DMS 273 (cell line): Measurements from ENCODE around the gene DNPEP.
"Not testable (repeated sequence)": the region's sequence is repeated elsewhere in the genome, so short reads cannot be mapped to it uniquely, and the experiment has no call there.

Source experiments
- DNase-seq: peaks from one replicate; lab custom pipeline; 2025; ENCODE audit not compliant: unreplicated experiment; lab: John Stamatoyannopoulos, UW

Gene DNPEP

DNA sequence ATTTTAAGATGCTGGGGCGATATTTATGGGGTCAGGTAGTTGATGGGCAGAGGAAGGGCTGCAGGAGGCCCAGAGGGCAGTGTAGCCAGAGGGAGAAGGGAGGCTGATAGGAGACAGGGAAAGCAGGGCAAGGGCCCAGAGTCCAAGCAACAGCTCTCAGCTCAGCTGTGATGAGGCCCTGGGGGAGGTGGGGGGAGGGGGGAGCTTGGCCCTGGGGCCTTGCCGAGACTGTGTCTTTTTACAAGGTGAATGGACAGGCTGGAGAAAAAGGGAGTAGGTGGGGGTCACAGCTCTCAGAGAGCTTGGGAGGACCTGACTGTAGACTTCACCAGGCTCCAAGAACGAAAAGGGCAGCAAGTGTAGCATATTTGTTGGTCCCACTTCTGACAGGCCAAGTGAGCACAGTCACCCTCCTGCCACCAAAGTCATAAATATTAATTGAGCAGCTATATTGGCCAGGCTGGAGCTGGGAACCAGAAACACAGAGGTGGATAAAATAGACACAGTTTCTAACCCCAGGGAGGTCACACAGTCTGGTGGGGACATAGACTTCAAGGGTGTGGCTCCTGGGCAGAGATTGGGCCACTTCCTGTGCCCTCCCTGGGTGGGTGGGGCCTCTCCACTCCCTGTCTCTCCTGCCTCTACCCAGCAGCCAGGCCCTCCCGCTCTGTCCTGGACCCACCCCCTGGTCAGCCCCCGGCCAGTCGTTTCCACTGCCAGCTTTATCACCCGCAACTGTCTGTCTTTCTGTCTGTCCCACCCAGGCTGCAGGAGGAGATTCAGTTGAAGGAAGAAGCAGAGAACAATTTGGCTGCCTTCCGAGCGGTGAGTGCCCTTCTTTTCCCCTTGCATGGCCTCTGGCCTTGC, 31.9 kb upstream of the DNPEP start:
- DNase-seq, result no peak

- DNase-seq, result no peak
These were observed 31.3 kb upstream of the DNPEP start for GRCh38 chr2:219419012-219419324.

DNA sequence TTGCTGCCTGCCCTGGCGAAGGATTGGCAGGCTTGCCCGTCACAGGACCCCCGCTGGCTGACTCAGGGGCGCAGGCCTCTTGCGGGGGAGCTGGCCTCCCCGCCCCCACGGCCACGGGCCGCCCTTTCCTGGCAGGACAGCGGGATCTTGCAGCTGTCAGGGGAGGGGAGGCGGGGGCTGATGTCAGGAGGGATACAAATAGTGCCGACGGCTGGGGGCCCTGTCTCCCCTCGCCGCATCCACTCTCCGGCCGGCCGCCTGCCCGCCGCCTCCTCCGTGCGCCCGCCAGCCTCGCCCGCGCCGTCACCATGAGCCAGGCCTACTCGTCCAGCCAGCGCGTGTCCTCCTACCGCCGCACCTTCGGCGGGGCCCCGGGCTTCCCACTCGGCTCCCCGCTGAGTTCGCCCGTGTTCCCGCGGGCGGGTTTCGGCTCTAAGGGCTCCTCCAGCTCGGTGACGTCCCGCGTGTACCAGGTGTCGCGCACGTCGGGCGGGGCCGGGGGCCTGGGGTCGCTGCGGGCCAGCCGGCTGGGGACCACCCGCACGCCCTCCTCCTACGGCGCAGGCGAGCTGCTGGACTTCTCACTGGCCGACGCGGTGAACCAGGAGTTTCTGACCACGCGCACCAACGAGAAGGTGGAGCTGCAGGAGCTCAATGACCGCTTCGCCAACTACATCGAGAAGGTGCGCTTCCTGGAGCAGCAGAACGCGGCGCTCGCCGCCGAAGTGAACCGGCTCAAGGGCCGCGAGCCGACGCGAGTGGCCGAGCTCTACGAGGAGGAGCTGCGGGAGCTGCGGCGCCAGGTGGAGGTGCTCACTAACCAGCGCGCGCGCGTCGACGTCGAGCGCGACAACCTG, 30.7 kb upstream of the DNPEP start, which contains the start of gene DES:
Gene DES (plus strand): TSS at position 223 of the 857 bp plus-strand sequence. CDS start 86 bp downstream, at position 309.
- no peak for DNase-seq

- DNase-seq, result peak; percentile 54
These were observed 29.7 kb upstream of the DNPEP start for GRCh38 chr2:219417374-219417773.

DNA sequence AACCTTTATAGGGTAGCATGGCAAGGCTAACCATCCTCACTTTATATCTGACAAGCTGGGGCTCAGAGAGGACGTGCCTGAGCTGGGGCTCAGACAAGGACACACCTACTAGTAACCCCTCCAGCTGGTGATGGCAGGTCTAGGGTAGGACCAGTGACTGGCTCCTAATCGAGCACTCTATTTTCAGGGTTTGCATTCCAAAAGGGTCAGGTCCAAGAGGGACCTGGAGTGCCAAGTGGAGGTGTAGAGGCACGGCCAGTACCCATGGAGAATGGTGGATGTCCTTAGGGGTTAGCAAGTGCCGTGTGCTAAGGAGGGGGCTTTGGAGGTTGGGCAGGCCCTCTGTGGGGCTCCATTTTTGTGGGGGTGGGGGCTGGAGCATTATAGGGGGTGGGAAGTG, 29.2 kb upstream of the DNPEP start:
- DNase-seq, result no peak

DNA sequence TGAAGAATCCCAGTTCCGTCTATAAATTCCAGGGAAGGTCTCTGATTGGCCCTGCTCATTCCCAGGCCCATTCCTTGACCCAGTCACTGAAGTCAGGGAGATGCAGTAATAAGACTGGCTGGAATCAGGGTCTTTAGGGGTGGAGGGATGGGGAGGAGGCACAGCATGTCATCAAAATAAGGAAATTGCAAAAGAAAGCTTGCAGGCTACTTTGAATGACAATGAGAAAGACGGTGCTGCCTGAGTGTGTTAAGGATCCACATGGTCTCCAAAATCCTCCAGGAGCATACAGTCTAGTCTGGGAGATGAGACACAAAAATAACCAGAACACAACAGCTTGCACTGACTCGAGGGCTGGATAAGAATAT, 28.5 kb upstream of the DNPEP start:
- no peak for DNase-seq

DNA sequence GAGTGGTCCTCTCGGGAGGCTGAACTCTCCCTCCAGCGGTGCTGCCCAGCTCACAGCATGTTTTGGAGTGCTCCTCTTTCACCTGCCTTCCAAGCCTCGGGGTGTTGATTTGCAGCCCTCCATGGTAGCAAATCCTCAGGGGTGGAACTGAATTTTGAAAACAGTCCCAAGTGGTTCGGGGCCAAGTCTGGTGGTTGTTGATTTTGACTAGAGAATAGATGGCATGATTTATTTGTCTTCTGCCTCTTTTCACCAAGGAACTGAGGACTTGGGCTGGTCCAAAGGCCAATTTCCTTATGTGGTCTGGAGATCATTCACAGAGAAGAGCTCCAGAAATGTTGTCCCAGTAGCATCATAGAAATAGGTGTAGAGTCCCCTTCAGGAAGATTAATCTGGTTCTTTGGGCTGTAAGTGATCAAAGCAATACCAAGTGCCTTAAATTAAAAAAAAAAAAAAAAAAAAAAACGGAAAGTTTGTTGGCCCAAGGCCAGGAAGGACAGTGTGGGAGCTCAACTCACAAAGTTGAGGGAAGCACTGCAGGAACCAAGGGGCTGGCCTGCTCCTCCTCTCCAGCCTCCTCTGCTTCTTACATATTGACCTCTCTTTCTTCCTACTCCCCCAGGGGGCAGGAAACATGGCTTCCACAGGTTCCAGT, 28.0 kb upstream of the DNPEP start:
- DNase-seq, result no peak

- no peak for DNase-seq
These were observed 27.1 kb upstream of the DNPEP start for GRCh38 chr2:219414857-219415256.

GRCh38 chr2:219410390-219410789, 22.7 kb upstream of the DNPEP start:
- DNase-seq, result no peak

- DNase-seq, result no peak
These were observed 21.9 kb upstream of the DNPEP start for GRCh38 chr2:219409619-219410018.

- DNase-seq, result no peak
These were observed 20.9 kb upstream of the DNPEP start for GRCh38 chr2:219408631-219409030.

DNA sequence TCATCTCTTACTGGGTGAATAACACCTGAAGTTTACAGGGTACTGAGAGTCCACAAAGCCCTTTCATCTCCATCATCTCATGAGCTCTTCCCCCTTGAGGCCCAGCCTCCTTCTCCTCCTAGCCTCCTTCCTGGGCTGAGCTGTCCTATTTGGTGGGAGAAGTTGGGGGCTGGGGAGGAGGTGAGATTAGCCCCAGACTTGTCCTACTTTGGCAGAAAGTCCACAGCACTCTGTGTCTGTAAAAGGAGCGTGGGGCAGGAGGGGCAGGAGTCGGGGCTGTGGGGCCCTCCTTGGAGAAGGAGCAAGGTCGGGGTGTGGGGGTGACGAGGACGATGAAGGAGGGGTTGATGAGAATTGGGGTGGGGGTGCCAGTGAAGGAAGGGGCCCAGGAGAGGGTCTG, 20.5 kb upstream of the DNPEP start:
- DNase-seq, result no peak

DNA sequence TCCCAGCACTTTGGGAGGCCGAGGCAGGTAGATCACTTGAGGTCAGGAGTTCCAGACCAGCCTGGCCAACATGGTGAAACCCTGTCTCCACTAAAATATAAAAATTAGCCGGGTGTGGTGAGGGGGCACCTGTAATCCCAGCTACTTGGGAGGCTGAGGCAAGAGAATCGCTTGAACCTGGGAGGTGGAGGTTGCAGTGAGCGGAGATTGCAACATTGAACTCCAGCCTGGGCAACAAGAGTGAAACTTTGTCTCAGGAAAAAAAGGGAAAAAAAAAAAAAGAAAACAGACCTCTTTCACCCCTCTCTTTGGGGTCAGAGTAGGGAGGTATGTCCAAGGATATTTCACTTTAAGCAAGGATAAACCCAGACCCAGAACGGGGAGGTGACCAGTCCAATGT, 19.6 kb upstream of the DNPEP start:
- not testable (repeated sequence) for DNase-seq

DNA sequence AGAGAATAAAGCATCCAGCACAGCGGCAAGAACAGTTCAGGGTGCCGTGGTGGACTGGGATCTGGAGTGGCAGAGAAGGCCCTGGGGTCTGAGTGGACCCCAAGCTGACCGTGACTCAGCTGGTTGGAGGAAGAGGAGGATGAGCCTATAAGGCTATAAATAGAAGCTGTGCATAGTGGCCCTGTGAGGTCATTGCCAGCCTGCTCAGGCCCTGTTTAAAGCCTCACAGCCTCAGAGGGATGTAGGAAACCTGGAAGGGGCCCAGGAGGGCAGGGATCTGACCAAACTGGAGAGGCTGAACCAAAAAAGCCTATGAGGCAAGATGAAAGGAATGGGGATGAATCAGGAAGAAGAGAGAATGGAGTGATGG, 19.1 kb upstream of the DNPEP start:
- DNase-seq, result no peak

- DNase-seq, result no peak
These were observed 18.5 kb upstream of the DNPEP start for GRCh38 chr2:219405958-219406860.

DNA sequence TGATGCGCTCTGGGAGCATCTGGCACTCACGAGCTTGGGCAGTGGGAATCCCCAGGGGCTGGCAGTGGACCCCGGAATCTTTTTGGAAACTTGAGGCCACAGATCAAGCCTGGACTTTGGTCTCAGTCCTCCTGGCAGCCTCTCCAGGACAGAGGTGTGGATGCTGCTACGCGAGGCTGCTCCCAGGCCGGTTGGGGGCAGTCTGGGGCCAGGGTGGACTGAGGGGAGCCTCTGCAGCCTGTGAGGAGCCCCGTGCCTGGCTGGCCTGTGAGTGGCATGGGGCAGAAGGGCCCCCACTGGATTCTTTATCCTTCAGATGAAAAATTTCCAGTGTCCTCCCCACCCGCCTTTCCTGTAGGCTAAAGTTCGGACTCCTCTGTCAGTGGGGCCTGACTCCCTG, 17.7 kb upstream of the DNPEP start:
- no peak for DNase-seq

GRCh38 chr2:219404954-219405353, 17.2 kb upstream of the DNPEP start:
- no peak for DNase-seq

DNA sequence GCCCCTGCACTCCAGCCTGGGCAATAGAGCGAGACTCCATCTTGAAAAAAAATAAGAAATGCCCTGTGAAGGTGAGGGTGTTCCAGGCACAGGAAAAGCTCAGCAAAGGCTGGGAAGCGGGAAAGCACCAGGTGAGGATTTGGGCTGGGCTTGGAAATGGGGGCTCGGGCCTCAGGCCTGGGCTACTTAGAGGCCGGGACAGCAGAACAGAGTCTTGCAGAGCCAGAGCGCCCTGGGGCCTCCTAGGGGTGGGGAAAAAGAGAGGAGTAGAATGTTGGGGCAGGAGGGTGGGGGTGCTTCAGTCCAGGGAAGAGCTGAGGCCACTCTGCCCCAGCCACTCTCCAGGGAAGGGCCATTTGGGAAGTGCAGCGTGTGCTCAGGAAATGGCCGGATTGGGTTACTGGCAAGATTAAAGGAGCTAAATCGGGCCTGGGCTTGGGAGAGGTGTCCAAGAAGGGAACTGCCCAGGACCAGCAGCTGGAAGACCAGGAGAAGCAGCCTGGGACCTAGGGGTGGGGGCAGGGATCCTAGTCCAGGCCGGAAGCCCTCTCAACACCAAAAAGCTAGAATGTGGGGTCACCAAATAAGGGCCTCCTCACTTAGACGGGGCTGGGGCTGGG, 16.7 kb upstream of the DNPEP start:
- DNase-seq, result no peak

- DNase-seq, result no peak
These were observed 16.1 kb upstream of the DNPEP start for GRCh38 chr2:219403861-219404260.
